ENCODE data around the gene ACTR6. TPM values are rescaled to one million over a fixed set of nuclear protein-coding genes. Genes with fewer than 3 reads are reported as not detected.

Gene ACTR6
- total RNA-seq, 4 donors from 2014 or later = 14.2 to 21.0 (median 16.5) TPM

DNA sequence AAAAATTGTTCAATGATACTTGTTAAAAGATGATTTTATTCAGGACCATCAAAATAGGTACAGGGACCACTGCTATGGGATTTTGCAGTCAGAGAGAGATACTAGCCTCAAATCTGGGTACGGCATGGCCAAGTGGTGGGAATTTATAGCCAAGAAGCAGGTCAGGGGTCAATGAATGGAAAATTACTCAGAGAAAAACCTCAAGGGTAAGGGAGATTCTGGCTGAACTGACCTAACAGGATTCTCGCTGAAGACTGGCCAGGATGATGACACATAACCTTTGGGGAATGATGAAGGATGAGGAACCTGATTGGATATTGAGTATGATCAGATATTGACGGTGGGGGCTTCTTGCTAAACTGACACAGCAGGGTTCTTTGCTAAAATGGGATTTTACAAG lies 33.6 kb downstream of the ACTR6 start:
- no peak for DNase-seq

DNA sequence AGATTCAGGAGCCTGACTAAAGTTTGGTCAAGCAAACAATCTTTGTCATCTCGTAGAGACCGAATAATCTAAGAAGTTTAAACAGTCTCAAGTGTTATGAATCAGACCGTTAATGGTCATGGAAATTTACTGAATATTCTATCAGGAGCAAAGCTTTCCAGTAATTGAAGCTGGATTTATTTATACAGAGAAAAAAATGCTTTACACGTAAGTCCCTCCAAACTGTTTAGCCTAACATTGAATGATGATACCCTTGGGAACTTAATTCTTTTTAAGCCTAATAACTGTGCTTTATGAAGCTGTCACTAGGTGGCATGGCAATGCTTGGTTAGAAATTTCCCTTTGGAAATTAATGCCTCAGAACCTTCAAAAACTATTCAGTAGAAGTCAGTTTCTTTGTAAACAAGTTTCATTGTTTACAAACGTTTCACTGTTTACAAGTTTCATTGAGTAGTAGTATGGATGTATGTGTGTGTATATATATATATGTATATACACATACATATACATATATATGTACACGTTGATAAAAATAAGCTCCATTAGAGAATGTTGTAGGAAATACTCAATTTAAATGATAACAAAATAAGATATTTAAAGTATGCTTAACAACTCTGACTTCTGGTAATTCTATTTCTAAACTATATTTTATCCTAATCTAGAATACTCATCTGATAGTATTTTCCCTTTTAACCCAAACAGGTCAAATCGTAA lies 34.1 kb downstream of the ACTR6 start:
- intact Hi-C loops (cut with DNase I) = no loop called here
- WGBS, 2 donors = 29 to 33% methylated on average over 7 of the region's 7 CpGs
- DNase-seq = no peak
- Histone ChIP-seq H3K36me3 (no peaks in the 10 kb centered on the region), H3K27me3 (no peaks in the 10 kb centered on the region), H3K27ac (peak overlapping the region in 3 of 4 donors; percentile 2 to 59 (median 36)), H3K4me1 (peaks cover 0 to 37% (median 3%) of the 10 kb centered on the region in 3 donors), H3K9me3 (no peaks in the 10 kb centered on the region), H3K4me3 (no peak overlapping the region)
- TF ChIP-seq POLR2A (IDR thresholded peaks at IDR 0.05) = no peak
- TF ChIP-seq, protein P1, sequence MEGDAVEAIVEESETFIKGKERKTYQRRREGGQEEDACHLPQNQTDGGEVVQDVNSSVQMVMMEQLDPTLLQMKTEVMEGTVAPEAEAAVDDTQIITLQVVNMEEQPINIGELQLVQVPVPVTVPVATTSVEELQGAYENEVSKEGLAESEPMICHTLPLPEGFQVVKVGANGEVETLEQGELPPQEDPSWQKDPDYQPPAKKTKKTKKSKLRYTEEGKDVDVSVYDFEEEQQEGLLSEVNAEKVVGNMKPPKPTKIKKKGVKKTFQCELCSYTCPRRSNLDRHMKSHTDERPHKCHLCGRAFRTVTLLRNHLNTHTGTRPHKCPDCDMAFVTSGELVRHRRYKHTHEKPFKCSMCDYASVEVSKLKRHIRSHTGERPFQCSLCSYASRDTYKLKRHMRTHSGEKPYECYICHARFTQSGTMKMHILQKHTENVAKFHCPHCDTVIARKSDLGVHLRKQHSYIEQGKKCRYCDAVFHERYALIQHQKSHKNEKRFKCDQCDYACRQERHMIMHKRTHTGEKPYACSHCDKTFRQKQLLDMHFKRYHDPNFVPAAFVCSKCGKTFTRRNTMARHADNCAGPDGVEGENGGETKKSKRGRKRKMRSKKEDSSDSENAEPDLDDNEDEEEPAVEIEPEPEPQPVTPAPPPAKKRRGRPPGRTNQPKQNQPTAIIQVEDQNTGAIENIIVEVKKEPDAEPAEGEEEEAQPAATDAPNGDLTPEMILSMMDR (IDR thresholded peaks at IDR 0.05) = peak; percentile 23 to 75 (median 60)

More for the DNA sequence above, 33.6 kb downstream of the ACTR6 start:
- Histone ChIP-seq H3K27ac (peak overlapping the region in 3 of 4 donors; percentile 2 to 59 (median 36)), H3K27me3 (no peaks in the 10 kb centered on the region), H3K9me3 (no peaks in the 10 kb centered on the region), H3K36me3 (no peaks in the 10 kb centered on the region), H3K4me3 (no peak overlapping the region), H3K4me1 (peaks cover 0 to 43% (median 3%) of the 10 kb centered on the region in 3 donors)
- intact Hi-C loops (cut with DNase I) = no loop called here
- TF ChIP-seq POLR2A (IDR thresholded peaks at IDR 0.05) = no peak
- TF ChIP-seq, protein P1 (IDR thresholded peaks at IDR 0.05) = no peak
- 32 to 34% methylated on average over 3 of the region's 3 CpGs for WGBS, 2 donors

DNA sequence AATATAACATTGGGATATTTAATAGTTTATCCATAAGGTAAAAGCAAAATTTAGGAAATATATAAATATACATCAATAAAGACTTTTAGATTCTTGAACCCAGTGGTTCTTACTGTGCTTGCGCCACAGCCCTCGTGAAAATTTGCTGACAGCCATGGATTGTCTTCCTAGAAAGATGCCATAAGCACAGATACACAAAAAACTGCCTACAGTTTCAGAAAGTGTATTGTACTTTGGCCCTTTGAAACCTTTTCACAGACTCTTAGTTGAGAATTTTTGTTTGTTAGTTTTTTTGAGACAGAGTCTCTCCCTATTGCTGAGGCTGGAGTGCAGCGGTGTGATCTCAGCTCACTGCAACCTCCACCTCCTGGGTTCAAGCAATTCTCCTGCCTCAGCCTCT lies 38.2 kb downstream of the ACTR6 start:
- Histone ChIP-seq H3K27ac (no peak overlapping the region), H3K36me3 (no peaks in the 10 kb centered on the region), H3K27me3 (no peaks in the 10 kb centered on the region), H3K4me3 (no peak overlapping the region), H3K4me1 (peaks cover 0 to 13% (median 0%) of the 10 kb centered on the region in 3 donors), H3K9me3 (no peaks in the 10 kb centered on the region)
- TF ChIP-seq, protein P1 (IDR thresholded peaks at IDR 0.05) = no peak
- TF ChIP-seq POLR2A (IDR thresholded peaks at IDR 0.05) = no peak
- intact Hi-C loops (cut with DNase I) = no loop called here
- no peak for DNase-seq
- WGBS, 2 donors = 86 to 89% methylated on average over 3 of the region's 3 CpGs

DNA sequence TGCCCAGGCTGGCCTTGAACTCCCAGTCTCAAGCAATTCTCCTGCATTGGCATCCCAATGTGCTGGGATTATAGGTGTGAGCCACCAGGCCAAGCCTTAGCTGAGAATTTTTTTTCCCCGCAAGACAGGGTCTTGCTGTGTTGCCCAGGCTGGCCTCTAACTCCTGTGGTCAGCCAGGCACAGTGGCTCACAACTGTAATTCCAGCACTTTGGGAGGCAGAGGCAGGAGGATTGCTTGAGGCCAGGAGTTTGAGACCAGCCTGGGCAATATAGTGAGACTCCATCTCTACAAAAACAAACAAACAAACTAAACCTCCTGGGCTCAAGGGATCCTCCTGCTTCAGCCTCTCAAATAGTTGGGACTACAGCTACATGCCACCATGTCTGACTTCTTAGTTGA lies 39.0 kb downstream of the ACTR6 start:
- Histone ChIP-seq H3K9me3 (no peaks in the 10 kb centered on the region), H3K4me3 (no peak overlapping the region), H3K27ac (no peak overlapping the region), H3K27me3 (no peaks in the 10 kb centered on the region), H3K36me3 (no peaks in the 10 kb centered on the region), H3K4me1 (peaks cover 0 to 5% (median 0%) of the 10 kb centered on the region in 3 donors)
- intact Hi-C loops (cut with DNase I) = no loop called here
- DNase-seq = no peak
- WGBS, 2 donors = no CpG with 5 or more reads among the region's 1 CpG
- TF ChIP-seq POLR2A (IDR thresholded peaks at IDR 0.05) = no peak
- TF ChIP-seq, protein P1 (IDR thresholded peaks at IDR 0.05) = no peak

DNA sequence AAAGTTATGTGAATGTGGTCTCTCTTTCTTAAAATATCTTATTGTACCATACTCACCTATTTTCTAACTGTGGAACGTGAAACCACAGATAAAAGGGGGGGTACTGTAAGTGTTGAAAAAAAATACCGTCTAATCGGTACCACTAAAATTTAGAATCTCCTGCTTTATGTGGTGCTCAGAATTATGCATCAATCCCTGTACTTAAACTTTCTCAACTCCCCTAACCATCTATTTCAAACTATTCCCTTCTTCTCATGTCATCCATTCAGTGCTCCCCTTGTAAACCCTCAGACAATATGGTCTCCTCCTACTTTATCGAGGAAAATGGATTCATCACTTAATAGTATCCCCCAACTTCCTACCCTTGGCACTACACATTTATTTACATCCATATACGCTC lies 42.5 kb downstream of the ACTR6 start:
- intact Hi-C loops (cut with DNase I) = no loop called here

More for the DNA sequence above, 42.5 kb downstream of the ACTR6 start:
- no peak overlapping the region for H3K27ac ChIP-seq
- 90 to 95% methylated on average over 5 of the region's 5 CpGs for WGBS, 2 donors
- no peak overlapping the region for H3K4me3 ChIP-seq
- no peaks in the 10 kb centered on the region for H3K4me1 ChIP-seq
- no peak for DNase-seq
- H3K27me3 ChIP-seq = no peaks in the 10 kb centered on the region
- no peak for TF ChIP-seq POLR2A (IDR thresholded peaks at IDR 0.05)
- TF ChIP-seq, protein P1 (IDR thresholded peaks at IDR 0.05) = no peak
- H3K36me3 ChIP-seq = no peaks in the 10 kb centered on the region
- H3K9me3 ChIP-seq = no peaks in the 10 kb centered on the region
